Liver (tissue), 9 donors: ENCODE data around the gene CKM. TPM values are rescaled to one million over a fixed set of nuclear protein-coding genes. Genes with fewer than 3 reads are reported as not detected.
"Not testable (repeated sequence)": the region's sequence is repeated elsewhere in the genome, so short reads cannot be mapped to it uniquely, and the experiment has no call there.

Experiments used
- DNase-seq: peaks from one replicate; pipeline ENCODE4 v3.0.0-alpha.2; 2017; ENCODE audit warnings: low spot score
- H3K27ac ChIP-seq, 2 donors: one replicate each; pipeline ENCODE4 v1.7.0; 2013; ENCODE audit warnings: inconsistent platforms in 2 of 2, low read length in 2 of 2, control low read depth in 1 of 2, low read depth in 1 of 2, mild to moderate bottlenecking in 1 of 2
- H3K27me3 ChIP-seq, 4 donors: one replicate each; pipeline versions ENCODE4 v1.6.1 to v1.7.0; 2013; ENCODE audit warnings: low read length in 3 of 4, inconsistent platforms in 1 of 4, mild to moderate bottlenecking in 1 of 4, moderate library complexity in 1 of 4; ENCODE audit not compliant: control insufficient read depth in 4 of 4, insufficient read depth in 4 of 4
- H3K36me3 ChIP-seq, 4 donors: one replicate each; pipeline versions ENCODE4 v1.6.1 to v1.7.0; 2013; ENCODE audit warnings: low read length in 3 of 4, mild to moderate bottlenecking in 3 of 4, low read depth in 1 of 4, moderate library complexity in 1 of 4; ENCODE audit not compliant: control insufficient read depth in 4 of 4, insufficient read depth in 3 of 4
- H3K4me1 ChIP-seq, 4 donors: one replicate each; pipeline versions ENCODE4 v1.6.1 to v1.7.0; 2013; ENCODE audit warnings: low read length in 3 of 4, mild to moderate bottlenecking in 3 of 4, moderate library complexity in 1 of 4; ENCODE audit not compliant: control insufficient read depth in 4 of 4, insufficient read depth in 4 of 4
- H3K4me3 ChIP-seq, 3 donors: one replicate each; pipeline versions ENCODE4 v1.6.1 to v1.7.0; 2013; ENCODE audit warnings: low read length in 3 of 3, control low read depth in 1 of 3, low read depth in 1 of 3, mild to moderate bottlenecking in 1 of 3
- H3K9ac ChIP-seq, 2 donors: one replicate each; pipeline ENCODE4 v1.7.0; 2013; ENCODE audit warnings: low read length in 2 of 2, mild to moderate bottlenecking in 2 of 2, moderate library complexity in 2 of 2, control low read depth in 1 of 2, low read depth in 1 of 2
- H3K9me3 ChIP-seq, 4 donors: one replicate each; pipeline versions ENCODE4 v1.6.1 to v1.7.0; 2013; ENCODE audit warnings: low read length in 3 of 4; ENCODE audit not compliant: control insufficient read depth in 4 of 4
- CTCF ChIP-seq: fragments of 150-350 bp; IDR thresholded peaks from 2 replicates; pipeline ENCODE4 v1.5.1; 2017; ENCODE audit warnings: improper control_type of control experiment, low read depth, low read length; ENCODE audit not compliant: missing input control
- GABPA ChIP-seq, 2 donors: IDR thresholded peaks in 1 of 2; conservative IDR thresholded peaks in 1 of 2; 2 replicates each; pipeline ENCODE4 v1.6.1; 2016; ENCODE audit warnings: antibody characterized with exemption in 2 of 2, mild to moderate bottlenecking in 1 of 2, moderate library complexity in 1 of 2
- HNF4A ChIP-seq, 2 donors: conservative IDR thresholded peaks; 2 replicates each; pipeline ENCODE4 v1.6.1; 2016; ENCODE audit warnings: antibody characterized with exemption in 2 of 2, mild to moderate bottlenecking in 2 of 2
- HNF4G ChIP-seq: IDR thresholded peaks from 2 replicates; pipeline ENCODE4 v1.6.1; 2016; ENCODE audit warnings: antibody characterized with exemption
- MAX ChIP-seq: IDR thresholded peaks from 2 replicates; pipeline ENCODE4 v1.6.1; 2016; ENCODE audit warnings: antibody characterized with exemption
- NR2F2 ChIP-seq: IDR thresholded peaks from 2 replicates; pipeline ENCODE4 v1.6.1; 2016; ENCODE audit warnings: antibody characterized with exemption
- RXRA ChIP-seq, 2 donors: IDR thresholded peaks; 2 replicates each; pipeline ENCODE4 v1.6.1; 2017 to 2018; ENCODE audit warnings: antibody characterized with exemption in 2 of 2, mild to moderate bottlenecking in 1 of 2
- TAF1 ChIP-seq: conservative IDR thresholded peaks from 2 replicates; pipeline ENCODE4 v1.6.1; 2016; ENCODE audit warnings: antibody characterized with exemption, mild to moderate bottlenecking
- YY1 ChIP-seq: IDR thresholded peaks from 2 replicates; pipeline ENCODE4 v1.6.1; 2016; ENCODE audit warnings: antibody characterized with exemption, mild to moderate bottlenecking
- WGBS: extraction: QIAGEN DNeasy Blood & Tissue Kit; methylation state at CpG from one replicate; pipeline ENCODE4 v1.1.7; 2013; 5-methylcytosine and 5-hydroxymethylcytosine counted together
- polyA plus RNA-seq, 2 donors: library from polyadenylated mRNA; stranded (reverse) in 1 of 2; unstranded in 1 of 2; fragments of 200-250 nt in 1 of 2; fragments of >200 nt in 1 of 2; fragmentation: Nextera tagmentation in 1 of 2; extraction: Ambion mirVana in 1 of 2; gene quantifications; one replicate each; pipeline versions ENCODE4 v1.2.1 to v1.2.3, GENCODE V29; 2013 to 2015
- total RNA-seq, 2 donors: library from RNA; depleted of rRNA; stranded (reverse); fragments of >200 nt; gene quantifications; one replicate each; pipeline ENCODE4 v1.2.3, GENCODE V29; 2014
- donor health status: healthy.
- donor health status: healthy.
- donor health status: healthy.
- donor health status: healthy.
- donor health status: healthy.

Gene CKM
- total and polyA plus RNA-seq, 4 donors = 0.05 to 0.37 (median 0.17) TPM; not detected in 1

DNA sequence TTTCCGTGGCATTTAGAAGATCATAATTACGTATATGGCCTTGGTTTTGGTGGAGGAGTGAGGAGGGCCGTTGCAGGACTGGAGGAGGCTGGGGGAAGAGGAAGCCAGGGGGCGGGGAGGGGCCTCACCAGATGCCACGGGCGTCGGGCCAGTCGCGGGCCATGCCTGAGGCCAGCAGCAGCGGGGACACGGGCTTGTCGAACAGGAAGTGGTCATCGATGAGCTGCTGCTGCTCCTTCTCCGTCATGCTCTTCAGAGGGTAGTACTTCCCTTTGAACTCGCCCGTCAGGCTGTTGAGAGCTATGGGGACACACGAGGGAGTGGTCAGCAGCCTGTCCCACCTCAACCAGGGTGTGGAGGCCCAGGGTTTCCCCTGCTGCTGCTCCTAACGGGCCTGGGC is 11.1 kb downstream of the CKM start:
- TF ChIP-seq GABPA (IDR thresholded peaks at IDR 0.05 in 1 of 2, conservative IDR thresholded peaks at IDR 0.05 in 1 of 2) (peak; percentile 42 to 62), MAX (no peak)
- H3K27me3 ChIP-seq = no peaks in the 10 kb centered on the region
- no peaks in the 10 kb centered on the region for H3K4me1 ChIP-seq
- 61% methylated on average over 18 of the region's 18 CpGs for WGBS
- no peak overlapping the region for H3K9ac ChIP-seq
- no peak overlapping the region for H3K4me3 ChIP-seq
- no peaks in the 10 kb centered on the region for H3K36me3 ChIP-seq
- DNase-seq = no peak
- H3K27ac ChIP-seq = no peak overlapping the region
- H3K9me3 ChIP-seq = no peaks in the 10 kb centered on the region

DNA sequence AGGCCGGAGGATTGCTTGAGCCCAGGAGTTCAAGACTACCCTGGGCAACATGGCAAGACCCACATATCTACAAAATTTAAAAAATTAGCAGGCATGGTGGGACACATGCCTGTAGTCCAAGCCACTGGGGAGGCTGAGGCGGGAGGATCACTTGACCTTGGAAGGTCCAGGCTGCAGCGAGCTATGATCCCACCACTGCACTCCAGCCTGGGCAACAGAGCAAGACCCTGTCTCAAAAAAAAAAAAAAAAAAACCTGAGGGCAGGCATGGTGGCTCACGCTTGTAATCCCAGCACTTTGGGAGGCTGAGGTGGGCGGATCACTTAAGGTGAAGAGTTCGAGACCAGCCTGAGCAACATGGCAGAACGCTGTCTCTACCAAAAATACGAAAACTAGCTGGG is 13.4 kb downstream of the CKM start:
- H3K9me3 ChIP-seq, DNase-seq, H3K4me1 ChIP-seq, H3K27me3 ChIP-seq, H3K36me3 ChIP-seq, H3K27ac ChIP-seq, H3K9ac ChIP-seq, H3K4me3 ChIP-seq: not testable (repeated sequence)
- 95% methylated on average over 8 of the region's 8 CpGs for WGBS

GRCh38 chr19:45307361-45307760 is 15.3 kb downstream of the CKM start:
- Histone ChIP-seq H3K9me3 (no peaks in the 10 kb centered on the region), H3K4me3 (no peak overlapping the region), H3K4me1 (peaks cover 0 to 5% (median under 1%) of the 10 kb centered on the region in 4 donors), H3K36me3 (peaks cover 0 to 4% (median under 1%) of the 10 kb centered on the region in 4 donors), H3K27ac (no peak overlapping the region), H3K9ac (no peak overlapping the region), H3K27me3 (no peaks in the 10 kb centered on the region)
- TF ChIP-seq HNF4A (conservative IDR thresholded peaks at IDR 0.05) = no peak
- no peak for TF ChIP-seq HNF4G
- TF ChIP-seq YY1 = no peak
- TF ChIP-seq TAF1 = no peak
- no peak for TF ChIP-seq RXRA (IDR thresholded peaks at IDR 0.05)
- no peak for TF ChIP-seq GABPA (IDR thresholded peaks at IDR 0.05 in 1 of 2, conservative IDR thresholded peaks at IDR 0.05 in 1 of 2)
- DNase-seq = no peak
- WGBS = 90% methylated on average over 19 of the region's 19 CpGs

GRCh38 chr19:45306518-45307027 is 16.1 kb downstream of the CKM start:
- no peak for DNase-seq
- 74% methylated on average over 18 of the region's 18 CpGs for WGBS
- no peaks in the 10 kb centered on the region for H3K27me3 ChIP-seq
- H3K36me3 ChIP-seq = peaks cover 0 to 9% (median 3%) of the 10 kb centered on the region in 4 donors
- H3K4me3 ChIP-seq = no peak overlapping the region
- H3K9me3 ChIP-seq = no peaks in the 10 kb centered on the region
- peak overlapping the region in 1 of 2 donors; percentile 33 for H3K27ac ChIP-seq
- H3K9ac ChIP-seq = no peak overlapping the region
- no peak for TF ChIP-seq CTCF
- no peak for TF ChIP-seq NR2F2
- no peak for TF ChIP-seq HNF4G
- peaks cover 0 to 5% (median under 1%) of the 10 kb centered on the region in 4 donors for H3K4me1 ChIP-seq
